Prostate gland (tissue), 2 donors: ENCODE data around the gene MCCC1.

Source experiments
- POLR2AphosphoS5 ChIP-seq: sonication (generic); formaldehyde crosslinking; IDR thresholded peaks from one replicate; pipeline ENCODE4 v1.6.1; 2017; ENCODE audit warnings: antibody characterized with exemption
- TF ChIP-seq, protein P1 (sequence below), 4 experiments: fragments of 200-600 bp in 2 of 4; fragments of 450-650 bp in 2 of 4; sonication (generic) in 2 of 4; IDR thresholded peaks; 1 replicate in 3 of 4; 2 replicates in 1 of 4; pipeline ENCODE4 v1.5.1; 2016 to 2019; ENCODE audit warnings: antibody characterized with exemption in 4 of 4, mild to moderate bottlenecking in 2 of 4, moderate library complexity in 2 of 4

DNA sequence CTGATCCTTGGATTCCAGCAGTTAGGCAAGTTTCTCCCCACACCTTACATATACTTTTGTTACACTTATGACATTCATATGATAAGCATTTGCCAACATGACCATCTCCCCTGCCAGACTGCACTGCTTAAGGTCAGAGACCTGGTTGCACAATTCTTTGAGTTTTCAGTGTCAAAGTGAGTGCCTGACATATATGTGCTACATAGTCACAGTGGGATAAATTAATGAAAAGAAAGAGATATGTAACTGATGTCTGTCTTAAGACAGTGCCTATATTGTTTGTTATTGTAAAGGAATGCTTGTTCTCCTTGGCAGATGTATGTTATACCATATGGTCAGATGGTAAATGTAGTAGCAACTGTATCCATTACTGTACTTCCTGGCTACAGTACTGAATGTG lies 115.4 kb downstream of the MCCC1 start:
- TF ChIP-seq, protein P1, sequence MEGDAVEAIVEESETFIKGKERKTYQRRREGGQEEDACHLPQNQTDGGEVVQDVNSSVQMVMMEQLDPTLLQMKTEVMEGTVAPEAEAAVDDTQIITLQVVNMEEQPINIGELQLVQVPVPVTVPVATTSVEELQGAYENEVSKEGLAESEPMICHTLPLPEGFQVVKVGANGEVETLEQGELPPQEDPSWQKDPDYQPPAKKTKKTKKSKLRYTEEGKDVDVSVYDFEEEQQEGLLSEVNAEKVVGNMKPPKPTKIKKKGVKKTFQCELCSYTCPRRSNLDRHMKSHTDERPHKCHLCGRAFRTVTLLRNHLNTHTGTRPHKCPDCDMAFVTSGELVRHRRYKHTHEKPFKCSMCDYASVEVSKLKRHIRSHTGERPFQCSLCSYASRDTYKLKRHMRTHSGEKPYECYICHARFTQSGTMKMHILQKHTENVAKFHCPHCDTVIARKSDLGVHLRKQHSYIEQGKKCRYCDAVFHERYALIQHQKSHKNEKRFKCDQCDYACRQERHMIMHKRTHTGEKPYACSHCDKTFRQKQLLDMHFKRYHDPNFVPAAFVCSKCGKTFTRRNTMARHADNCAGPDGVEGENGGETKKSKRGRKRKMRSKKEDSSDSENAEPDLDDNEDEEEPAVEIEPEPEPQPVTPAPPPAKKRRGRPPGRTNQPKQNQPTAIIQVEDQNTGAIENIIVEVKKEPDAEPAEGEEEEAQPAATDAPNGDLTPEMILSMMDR (IDR thresholded peaks at IDR 0.05): no peak
- no peak for TF ChIP-seq POLR2AphosphoS5
